GM12801 (cell line): ENCODE results near the gene ZNF679.

ENCODE experiments used
- CTCF ChIP-seq: IDR thresholded peaks from one replicate; pipeline ENCODE4 v1.5.1; 2011; ENCODE audit warnings: control low read depth; ENCODE audit not compliant: insufficient read length; ENCODE audit errors: extremely low read depth

The ZNF679 gene

GRCh38 chr7:64314566-64314965 is 86.3 kb downstream of the ZNF679 start:
- no peak for TF ChIP-seq CTCF
